Measurements from ENCODE around the gene AFTPH. TPM values are rescaled to one million over a fixed set of nuclear protein-coding genes. Genes with fewer than 3 reads are reported as not detected.

The AFTPH gene
- total and polyA plus RNA-seq, 7 donors, result 12.0 to 26.8 (median 13.1) TPM

- no peak overlapping the region for H3K27ac ChIP-seq
- TF ChIP-seq CTCF (IDR thresholded peaks at IDR 0.05), result no peak
- H3K27me3 ChIP-seq (ENCODE audit: insufficient read depth in 3 of 3, low read length in 2 of 3), result no peaks in the 10 kb centered on the region
- intact Hi-C loops (cut with DNase I), result loop anchor here in 1 of 2 donors (5.0 kb wide), 1 partner anchor 362 kb away; no protein-coding TSS in a partner anchor
- no peak for ATAC-seq
- DNase-seq, result no peak
- H3K9me3 ChIP-seq, result no peaks in the 10 kb centered on the region
- no peak overlapping the region for H3K4me3 ChIP-seq
- H3K36me3 ChIP-seq (ENCODE audit: insufficient read depth in 1 of 2, low read depth in 1 of 2), result no peaks in the 10 kb centered on the region
- H3K4me1 ChIP-seq, result no peaks in the 10 kb centered on the region
- WGBS, 3 donors, result 56 to 68% (median 58%) methylated on average over 3 of the region's 3 CpGs
These were observed 9.0 kb upstream of the AFTPH start for GRCh38 chr2:64515086-64515485.

DNA sequence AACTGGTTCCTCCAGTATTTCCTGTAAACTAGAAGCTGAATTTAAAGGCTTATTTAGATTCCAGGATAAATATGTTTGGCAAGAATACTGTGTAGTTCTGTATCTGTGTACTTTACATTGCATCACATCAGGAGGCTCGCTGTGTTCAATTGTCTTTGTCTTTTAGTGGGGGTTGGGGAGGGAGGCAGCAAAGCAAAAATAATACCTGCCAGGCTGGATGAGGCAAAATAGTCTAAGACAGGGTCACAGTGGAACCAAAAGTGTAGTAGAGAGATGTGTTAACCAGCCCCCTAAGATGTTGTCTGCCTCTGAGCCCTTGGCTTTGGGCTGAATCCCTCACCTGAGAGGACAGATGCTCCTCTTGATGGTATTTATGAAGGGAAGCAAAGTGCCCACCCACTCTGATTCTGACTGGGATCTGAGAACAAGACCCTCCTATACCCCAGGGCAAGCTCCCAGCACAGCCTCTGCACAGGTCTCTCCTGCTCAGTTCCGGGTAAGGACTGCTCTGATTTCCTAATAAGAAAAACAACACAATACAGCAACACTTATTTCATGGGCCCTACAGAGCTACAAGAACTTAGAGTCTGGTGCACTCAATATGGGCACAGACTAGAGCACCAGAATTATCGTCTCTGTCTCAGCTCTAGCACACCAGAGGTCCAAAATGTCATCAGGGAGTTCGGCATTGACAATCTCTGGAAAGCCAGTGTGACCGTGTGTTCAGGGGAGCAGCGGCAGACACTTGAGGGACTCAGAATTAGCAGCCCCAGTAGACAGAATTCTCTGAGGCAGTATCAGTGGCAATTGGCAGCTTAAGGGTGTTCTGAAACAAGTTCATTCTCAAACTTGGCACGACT is 7.2 kb upstream of the AFTPH start:
- 79 to 83% (median 80%) methylated on average over 7 of the region's 7 CpGs for WGBS, 3 donors
- no peak for ATAC-seq
- no peak overlapping the region for H3K27ac ChIP-seq

DNA sequence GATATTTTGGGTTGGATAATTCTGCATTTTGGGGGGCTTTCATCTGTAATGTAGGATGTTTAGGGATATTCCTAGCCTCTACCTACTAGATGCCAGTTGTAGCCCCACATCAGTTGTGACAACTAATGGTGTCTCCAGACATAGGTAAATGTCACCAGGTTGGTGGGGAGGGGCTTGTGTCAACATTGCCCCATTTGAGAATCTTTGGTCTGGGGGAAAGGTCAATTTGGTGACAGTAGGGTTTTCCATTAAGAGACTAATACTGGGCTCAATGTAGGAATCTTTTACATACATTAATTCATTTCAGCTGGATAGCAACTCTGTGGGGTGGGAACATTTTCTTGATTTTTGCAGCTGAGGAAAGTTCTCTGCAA is 6.6 kb upstream of the AFTPH start:
- H3K4me3 ChIP-seq, result no peak overlapping the region
- ATAC-seq, result no peak
- no peaks in the 10 kb centered on the region for H3K27me3 ChIP-seq (ENCODE audit: insufficient read depth in 3 of 3, low read length in 2 of 3)
- DNase-seq, result no peak
- no peak overlapping the region for H3K27ac ChIP-seq
- no peaks in the 10 kb centered on the region for H3K9me3 ChIP-seq
- no peaks in the 10 kb centered on the region for H3K36me3 ChIP-seq (ENCODE audit: insufficient read depth in 1 of 2, low read depth in 1 of 2)
- intact Hi-C loops (cut with DNase I), result loop anchor here in 1 of 2 donors (5.0 kb wide), 1 partner anchor 360 kb away; no protein-coding TSS in a partner anchor
- H3K4me1 ChIP-seq, result no peaks in the 10 kb centered on the region
- no peak for TF ChIP-seq CTCF (IDR thresholded peaks at IDR 0.05)

More for the DNA sequence above, 7.2 kb upstream of the AFTPH start:
- Histone ChIP-seq H3K36me3 (ENCODE audit: insufficient read depth in 1 of 2, low read depth in 1 of 2) (no peaks in the 10 kb centered on the region), H3K9me3 (no peaks in the 10 kb centered on the region), H3K4me3 (no peak overlapping the region), H3K27me3 (ENCODE audit: insufficient read depth in 3 of 3, low read length in 2 of 3) (no peaks in the 10 kb centered on the region), H3K4me1 (no peaks in the 10 kb centered on the region)
- DNase-seq, result no peak
- intact Hi-C loops (cut with DNase I), result loop anchor here in 1 of 2 donors (5.0 kb wide), 1 partner anchor 360 kb away; no protein-coding TSS in a partner anchor
- no peak for TF ChIP-seq CTCF (IDR thresholded peaks at IDR 0.05)

GRCh38 chr2:64522843-64523428 is 1.2 kb upstream of the AFTPH start:
- 0% methylated on average over 16 of the region's 16 CpGs for WGBS, 3 donors
- Histone ChIP-seq H3K4me3 (peak overlapping the region; percentile 97), H3K27ac (peak overlapping the region; percentile 97), H3K9me3 (no peaks in the 10 kb centered on the region), H3K36me3 (ENCODE audit: insufficient read depth in 1 of 2, low read depth in 1 of 2) (no peaks in the 10 kb centered on the region), H3K27me3 (ENCODE audit: insufficient read depth in 3 of 3, low read length in 2 of 3) (no peaks in the 10 kb centered on the region), H3K4me1 (peaks cover 20% of the 10 kb centered on the region)
- DNase-seq (peak; percentile 42 to 52), ATAC-seq (peak in 1 of 4 donors; percentile 31)
- intact Hi-C loops (cut with DNase I), result loop anchor here (2.0 to 5.0 kb wide), 3 partner anchors 39 to 344 kb away; no protein-coding TSS in a partner anchor
- TF ChIP-seq CTCF (IDR thresholded peaks at IDR 0.05), result peak; percentile 82

Data from psoas muscle (tissue), 8 donors.